Head of caudate nucleus (tissue), 42 donors: ENCODE measurements around the gene HGF.

Experiments
- DNase-seq, 42 donors: peaks; one replicate each; pipeline versions ENCODE4 v3.0.0 to v3.0.0-alpha.2; 2020 to 2021; ENCODE audit warnings: mixed read lengths in 7 of 42
- intact Hi-C: fragments of 100-400 bp; cut with DNase I; formaldehyde crosslinking; loops from one replicate; pipeline ENCODE4 v1.15.0; 2022

Gene HGF

GRCh38 chr7:81777697-81778096 is 7.8 kb upstream of the HGF start:
- intact Hi-C loops = no loop called here
- no peak for DNase-seq

GRCh38 chr7:81776948-81777630 is 7.2 kb upstream of the HGF start:
- DNase-seq = no peak

DNA sequence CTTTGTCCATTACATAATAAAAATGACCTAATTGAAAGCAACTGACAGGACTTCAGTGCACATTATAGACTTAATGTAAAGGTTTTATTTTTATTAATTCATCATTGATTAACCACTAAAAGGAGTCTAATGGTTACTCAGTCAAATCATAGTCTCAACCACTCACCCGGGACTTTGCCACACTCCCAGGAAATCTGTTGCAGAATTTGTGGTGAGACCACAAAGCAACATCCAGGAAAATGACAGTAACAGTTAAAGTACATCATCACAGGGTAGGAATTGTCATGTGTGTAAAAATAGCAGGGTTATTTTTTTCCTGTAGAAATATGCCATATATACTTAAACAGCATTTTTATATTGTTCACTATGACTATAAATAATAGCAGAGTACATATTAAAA is 6.3 kb upstream of the HGF start:
- no peak for DNase-seq
- intact Hi-C loops = no loop called here

More at GRCh38 chr7:81776948-81777630, 7.2 kb upstream of the HGF start:
- intact Hi-C loops = no loop called here

- intact Hi-C loops = no loop called here
- DNase-seq = no peak
Measured at GRCh38 chr7:81775560-81775959, 5.7 kb upstream of the HGF start.

- DNase-seq = no peak
- intact Hi-C loops = no loop called here
Measured at GRCh38 chr7:81774551-81774950, 4.7 kb upstream of the HGF start.

DNA sequence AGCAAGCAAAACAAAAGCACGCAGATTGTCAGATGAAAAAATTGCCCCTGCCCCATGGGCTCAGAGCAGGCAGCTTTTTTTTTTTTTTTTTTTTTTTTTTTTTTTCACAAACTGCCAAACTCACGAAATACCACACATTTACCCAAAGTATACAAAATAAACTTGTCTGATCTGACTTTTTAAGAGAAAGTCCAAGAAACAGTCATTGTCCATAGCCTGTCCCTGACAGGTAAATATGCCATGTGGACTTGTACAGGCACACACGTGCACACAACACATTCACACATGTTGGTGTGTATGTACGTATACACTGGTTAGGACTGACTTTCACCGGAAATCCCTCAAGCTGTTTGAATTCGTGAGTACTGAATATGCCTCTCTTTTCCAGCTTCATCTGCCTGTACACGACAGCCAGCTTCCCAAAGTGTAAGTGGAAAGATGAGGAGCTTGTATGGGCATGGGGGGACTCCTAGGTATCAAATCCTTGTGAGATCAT is 929 bp upstream of the HGF start:
- intact Hi-C loops = no loop called here
- no peak for DNase-seq

DNA sequence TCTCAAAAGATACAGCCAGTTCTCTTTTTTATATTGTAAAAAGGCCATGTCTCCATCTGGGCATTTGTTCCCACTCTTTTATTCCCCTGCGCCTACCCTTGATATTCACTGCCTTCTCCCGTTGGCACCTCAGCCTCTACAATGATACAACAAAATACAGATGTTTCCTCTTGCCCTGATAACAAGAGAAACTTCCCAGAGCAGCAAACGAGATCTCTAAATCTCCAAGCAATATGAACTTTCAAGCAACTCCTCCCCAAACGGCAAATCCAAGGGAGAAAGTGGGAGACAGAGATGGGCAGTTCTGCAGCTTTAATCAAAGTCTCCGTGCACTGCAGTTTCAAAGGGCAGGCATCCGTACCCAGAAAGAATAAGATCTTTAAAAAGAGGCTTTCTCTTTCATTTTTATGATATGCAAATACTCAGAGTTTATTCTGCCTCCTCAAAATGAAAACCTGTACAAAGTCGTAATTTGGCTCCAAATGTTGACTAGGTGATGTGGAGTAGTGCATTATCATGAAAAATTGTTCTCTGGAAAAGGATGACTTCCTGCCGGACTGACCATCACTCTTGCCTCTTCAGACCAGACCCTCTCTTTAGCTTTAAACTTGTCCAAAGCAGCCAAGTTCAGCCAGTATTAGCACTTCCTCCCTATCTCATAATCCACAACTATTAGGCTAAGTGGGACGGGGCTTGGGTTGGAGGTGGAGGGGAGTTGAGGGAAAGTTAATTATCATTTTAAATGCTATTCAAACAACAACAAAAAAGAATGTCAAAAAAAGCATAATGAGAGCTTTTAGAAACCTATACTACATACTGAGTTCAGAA is 682 bp downstream of the HGF start:
- DNase-seq = no peak
- intact Hi-C loops = no loop called here

GRCh38 chr7:81767926-81768325 is 1.9 kb downstream of the HGF start:
- intact Hi-C loops = no loop called here
- no peak for DNase-seq

GRCh38 chr7:81761821-81762220 is 8.0 kb downstream of the HGF start:
- DNase-seq = no peak
- intact Hi-C loops = no loop called here

GRCh38 chr7:81761031-81761430 is 8.8 kb downstream of the HGF start:
- DNase-seq = no peak
- intact Hi-C loops = no loop called here

- DNase-seq = no peak
- intact Hi-C loops = no loop called here
Measured at GRCh38 chr7:81754918-81755696, 14.7 kb downstream of the HGF start.

DNA sequence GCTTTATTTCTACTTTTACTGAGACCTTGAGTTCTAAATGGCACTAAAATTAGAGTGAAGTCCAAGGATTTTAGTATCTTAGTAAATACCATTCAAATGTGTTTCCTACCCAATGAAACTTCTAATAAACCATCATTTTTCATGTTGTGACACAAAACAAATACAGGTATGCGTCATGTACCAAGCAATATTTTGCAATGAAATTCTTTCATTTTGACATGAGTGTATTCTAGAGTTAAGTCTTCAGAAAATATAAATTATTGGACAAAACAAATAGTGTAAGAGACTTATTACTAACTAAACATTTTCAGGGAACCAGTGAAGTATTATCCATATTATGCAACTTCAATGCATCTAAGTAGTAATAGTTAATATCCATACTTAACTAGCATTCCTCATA is 16.5 kb downstream of the HGF start:
- intact Hi-C loops = no loop called here
- no peak for DNase-seq

DNA sequence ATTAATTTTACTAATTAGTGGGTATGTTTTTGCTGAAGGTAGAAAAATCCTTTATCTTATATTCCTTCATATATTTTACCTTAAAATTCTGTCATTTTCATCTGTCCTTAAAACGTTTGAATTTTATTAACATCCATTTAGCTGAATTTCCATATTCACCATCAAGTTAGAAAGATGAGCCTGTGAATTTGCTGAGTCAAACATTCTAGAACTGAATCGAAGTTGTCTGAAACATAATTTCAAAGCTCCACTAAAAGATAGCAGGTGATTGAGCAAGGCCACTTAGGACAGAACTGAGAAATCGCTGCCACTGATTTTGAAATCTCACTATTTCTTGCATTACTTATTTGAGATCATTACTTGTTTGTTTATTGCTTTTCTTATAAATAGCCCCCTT is 17.5 kb downstream of the HGF start:
- intact Hi-C loops = no loop called here
- no peak for DNase-seq

- DNase-seq = no peak
- intact Hi-C loops = no loop called here
Measured at GRCh38 chr7:81751619-81752317, 18.1 kb downstream of the HGF start.

- no peak for DNase-seq
- intact Hi-C loops = no loop called here
Measured at GRCh38 chr7:81745637-81746036, 24.2 kb downstream of the HGF start.

DNA sequence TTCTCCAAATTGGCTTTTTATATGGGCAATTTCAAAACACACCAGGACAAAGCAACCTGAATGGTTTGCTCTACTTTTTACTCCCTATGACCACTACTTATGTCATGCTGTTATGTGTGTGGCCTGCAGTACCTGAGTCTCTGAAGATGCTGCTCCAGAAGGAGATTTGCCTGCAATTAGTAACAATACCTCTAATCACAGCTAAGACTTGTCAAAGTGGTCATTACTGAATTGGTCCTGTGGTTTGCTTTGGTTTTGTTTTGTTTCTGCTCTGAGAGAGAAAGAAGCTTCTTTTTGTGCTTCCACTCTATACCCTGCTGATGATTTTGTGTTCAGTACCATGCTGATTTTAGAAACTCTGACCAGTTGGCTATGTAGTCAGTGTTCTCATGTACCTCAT is 25.5 kb downstream of the HGF start:
- no peak for DNase-seq
- intact Hi-C loops = no loop called here

DNA sequence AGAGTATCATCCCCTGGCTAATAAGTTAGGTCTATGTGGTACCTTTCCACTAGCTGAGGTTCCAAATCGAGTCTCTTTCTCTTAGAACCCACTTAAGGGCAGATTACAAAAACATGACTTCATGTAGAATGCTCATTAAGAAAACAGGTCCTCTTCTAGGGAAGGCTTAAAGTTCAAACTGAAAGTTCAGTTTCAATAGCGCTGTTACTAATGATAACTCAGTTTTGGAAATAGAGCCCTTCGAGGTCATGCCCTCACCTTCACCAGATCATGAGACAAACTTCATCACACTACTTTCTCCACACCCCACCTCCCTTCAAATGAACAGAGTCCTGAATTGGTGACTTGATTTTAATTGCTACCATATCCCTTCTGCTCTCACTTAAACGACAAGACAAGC is 26.2 kb downstream of the HGF start:
- intact Hi-C loops = no loop called here
- no peak for DNase-seq

DNA sequence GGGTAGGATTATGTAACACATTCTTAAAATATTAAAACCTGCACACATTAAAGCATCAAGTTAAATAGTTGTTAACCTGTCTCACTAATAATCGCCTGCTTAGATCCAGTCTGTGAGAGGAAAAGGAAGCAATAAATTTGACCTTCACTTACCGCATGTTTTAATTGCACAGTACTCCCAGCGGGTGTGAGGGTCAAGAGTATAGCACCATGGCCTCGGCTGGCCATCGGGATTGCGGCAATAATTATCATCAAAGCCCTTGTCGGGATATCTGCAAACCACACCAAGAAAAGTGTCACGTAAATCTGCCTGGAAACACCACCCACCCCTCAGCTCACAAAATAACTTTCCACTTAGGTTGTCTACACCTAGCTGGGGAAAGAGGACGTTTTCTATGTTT is 26.6 kb downstream of the HGF start:
- no peak for DNase-seq
- intact Hi-C loops = no loop called here

GRCh38 chr7:81740403-81740802 is 29.4 kb downstream of the HGF start:
- intact Hi-C loops = no loop called here
- DNase-seq = no peak
